ENCODE results near the gene GIPR. TPM values are rescaled to one million over a fixed set of nuclear protein-coding genes. Genes with fewer than 3 reads are reported as not detected.

Gene GIPR
- polyA plus RNA-seq, 1 of the 3 experiments (the other 2 are of a cell fraction), result 1.4 TPM

DNA sequence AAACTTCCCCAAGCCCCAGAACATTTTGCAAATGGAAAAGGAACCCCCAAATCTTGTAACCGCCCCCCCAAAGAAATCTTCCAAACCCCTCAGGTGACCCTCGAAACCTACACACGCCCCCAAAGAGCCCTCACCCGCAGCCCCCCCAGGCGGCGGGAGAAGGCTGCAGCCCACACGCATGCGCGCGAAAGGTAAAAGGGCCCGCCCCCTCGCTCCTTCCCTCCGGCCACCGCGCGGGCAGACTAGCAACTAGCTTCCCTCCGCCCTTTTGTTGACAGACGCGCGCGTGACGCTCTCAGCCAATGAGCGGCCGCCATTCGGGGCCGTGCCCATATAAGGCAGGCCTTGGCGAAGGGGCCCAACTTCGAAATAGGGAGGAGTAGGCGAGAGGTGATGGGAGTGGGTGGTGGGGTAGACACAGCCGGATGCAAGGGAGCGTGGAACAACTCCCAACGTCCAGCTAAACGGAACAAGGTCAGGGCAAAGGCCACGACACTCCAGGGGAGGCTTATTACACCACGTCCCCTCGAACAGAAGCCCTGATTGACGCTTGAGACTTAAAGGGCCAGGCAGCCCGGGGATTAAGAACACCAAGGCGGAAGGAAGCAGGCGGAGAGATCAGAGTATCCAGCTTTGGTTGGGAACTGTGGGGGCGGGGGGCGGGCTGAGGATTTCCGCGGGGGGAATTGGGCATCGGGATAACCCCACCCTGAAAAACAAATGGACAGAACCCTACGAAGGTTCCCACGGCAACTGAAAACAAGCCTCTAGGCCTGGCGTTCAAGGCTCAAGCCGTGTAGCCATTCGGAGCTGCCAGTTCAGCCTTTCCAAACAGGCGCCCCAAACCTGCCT, 49.3 kb downstream of the GIPR start:
- H3K27me3 ChIP-seq (ENCODE audit: insufficient read depth), result no peaks in the 10 kb centered on the region
- no peaks in the 10 kb centered on the region for H3K9me2 ChIP-seq
- H3K79me2 ChIP-seq (ENCODE audit: insufficient read depth), result peaks cover 74% of the 10 kb centered on the region
- H2AFZ ChIP-seq (ENCODE audit: low read depth), result peak overlapping the region; percentile 30; the same call in 1 of the 2 replicates
- POLR2A ChIA-PET, result interaction anchor here (0.6 to 2.2 kb wide), 11 partner anchors 10 to 401 kb away, joined by 3 to 12 read pairs (median 5); partner anchors contain the start of genes DMPK, FBXO46, QPCTL and SIX5
- H3K27ac ChIP-seq (ENCODE audit: low read depth in 2 of 2, low read length in 1 of 2), result peak overlapping the region; percentile 74 to 77
- DNase-seq, result peak; percentile 97
- peak; percentile 42; the same call in 1 of the 2 replicates for TF ChIP-seq FOXJ3 (CRISPR knock-in tag; IDR thresholded peaks at IDR 0.05)
- no peak for TF ChIP-seq FOXM1 (IDR thresholded peaks at IDR 0.05; ENCODE audit: low read depth)
- TF ChIP-seq PBX3 (IDR thresholded peaks at IDR 0.05), result peak; percentile 93
- TF ChIP-seq EZH2phosphoT487 (IDR thresholded peaks at IDR 0.05; ENCODE audit: borderline replicate concordance, low read depth), result no peak
- peak; percentile 11; the same call in 1 of the 2 replicates for TF ChIP-seq SIN3A (IDR thresholded peaks at IDR 0.05; ENCODE audit: borderline replicate concordance, low read depth, low read length)
- TF ChIP-seq, protein P1, sequence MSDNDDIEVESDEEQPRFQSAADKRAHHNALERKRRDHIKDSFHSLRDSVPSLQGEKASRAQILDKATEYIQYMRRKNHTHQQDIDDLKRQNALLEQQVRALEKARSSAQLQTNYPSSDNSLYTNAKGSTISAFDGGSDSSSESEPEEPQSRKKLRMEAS (IDR thresholded peaks at IDR 0.05; ENCODE audit: low read depth), result peak; percentile 96
- TF ChIP-seq MXI1 (IDR thresholded peaks at IDR 0.05; ENCODE audit: low read depth, low read length), result peak; percentile 90; the same call in 1 of the 2 replicates
- no peak for TF ChIP-seq TEAD4 (IDR thresholded peaks at IDR 0.05; ENCODE audit: borderline replicate concordance, insufficient read depth)
- peak; percentile 95 for TF ChIP-seq NRF1 (IDR thresholded peaks at IDR 0.05; ENCODE audit: low read depth, low read length)
- peak; percentile 34; the same call in 1 of the 2 replicates for TF ChIP-seq RFX5 (IDR thresholded peaks at IDR 0.05; ENCODE audit: low read length)
- TF ChIP-seq, protein P2, sequence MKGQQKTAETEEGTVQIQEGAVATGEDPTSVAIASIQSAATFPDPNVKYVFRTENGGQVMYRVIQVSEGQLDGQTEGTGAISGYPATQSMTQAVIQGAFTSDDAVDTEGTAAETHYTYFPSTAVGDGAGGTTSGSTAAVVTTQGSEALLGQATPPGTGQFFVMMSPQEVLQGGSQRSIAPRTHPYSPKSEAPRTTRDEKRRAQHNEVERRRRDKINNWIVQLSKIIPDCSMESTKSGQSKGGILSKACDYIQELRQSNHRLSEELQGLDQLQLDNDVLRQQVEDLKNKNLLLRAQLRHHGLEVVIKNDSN (IDR thresholded peaks at IDR 0.05; ENCODE audit: borderline replicate concordance, low read depth), result peak; percentile 92
- TF ChIP-seq YY1 (IDR thresholded peaks at IDR 0.05; ENCODE audit: low read depth), result peak; percentile 18; the same call in 1 of the 2 replicates
- 3% methylated on average over 42 of the region's 51 CpGs for WGBS (ENCODE audit: low lambda C conversion rate)
- peaks cover 24% of the 10 kb centered on the region for H3F3A ChIP-seq (replicated peaks; ENCODE audit: insufficient read depth)
- peak overlapping the region; percentile 66 to 67 for H3K4me3 ChIP-seq (ENCODE audit: low read depth in 2 of 2, low read length in 1 of 2)
- H3K4me1 ChIP-seq (ENCODE audit: control insufficient read depth in 1 of 2, insufficient read depth in 2 of 2, low read depth in 1 of 2, low read length in 1 of 2), result peaks cover 0 to 9% of the 10 kb centered on the region in 2 experiments; a peak in 1 of 4 replicates
- no peaks in the 10 kb centered on the region for H4K20me1 ChIP-seq (ENCODE audit: insufficient read depth)
- CTCF ChIA-PET, result interaction anchor here (0.9 to 6.4 kb wide), 6 partner anchors 9 to 277 kb away, joined by 3 to 57 read pairs (median 6); partner anchors contain the start of genes FBXO46, QPCTL, SIX5 and SNRPD2
- peaks cover 13 to 21% of the 10 kb centered on the region in 2 experiments for H3K36me3 ChIP-seq (replicated peaks in 1 of 2; ENCODE audit: control insufficient read depth in 1 of 2, insufficient read depth in 2 of 2, low read length in 1 of 2)
- H3K9ac ChIP-seq, result peak overlapping the region; percentile 76
- H3K4me2 ChIP-seq, result peak overlapping the region; percentile 91
- no peaks in the 10 kb centered on the region for H3K9me3 ChIP-seq
